Astrocyte (in vitro differentiated cells and primary cell): ENCODE results near the gene ZNF541. TPM values are rescaled to one million over a fixed set of nuclear protein-coding genes. Genes with fewer than 3 reads are reported as not detected.

Experiments
- DNase-seq: peaks from one replicate; pipeline ENCODE4 v3.0.0-alpha.2; 2010; ENCODE audit warnings: low read depth
- FAIRE-seq: peaks from 2 replicates; lab custom pipeline; 2011; peaks lifted over from hg19 to GRCh38; lab: Jason Lieb, UNC
- H2AFZ ChIP-seq: 2 replicates; pipeline ENCODE4 v1.6.0; 2012; ENCODE audit warnings: low read depth, low read length, inconsistent platforms
- H3K27ac ChIP-seq: 2 replicates; pipeline ENCODE4 v1.5.1; 2011; ENCODE audit warnings: low read depth, low read length, inconsistent platforms
- H3K27me3 ChIP-seq: 2 replicates; pipeline ENCODE4 v1.6.0; 2011; ENCODE audit warnings: low read length, inconsistent platforms; ENCODE audit not compliant: insufficient read depth
- H3K36me3 ChIP-seq: 2 replicates; pipeline ENCODE4 v1.5.1; 2011; ENCODE audit warnings: low read length, inconsistent platforms; ENCODE audit not compliant: insufficient read depth
- H3K4me1 ChIP-seq: 2 replicates; pipeline ENCODE4 v1.5.1; 2011; ENCODE audit warnings: low read length, inconsistent platforms; ENCODE audit not compliant: insufficient read depth
- H3K4me2 ChIP-seq: 2 replicates; pipeline ENCODE4 v1.6.0; 2012; ENCODE audit warnings: low read length, inconsistent platforms
- H3K4me3 ChIP-seq: 2 replicates; pipeline ENCODE4 v1.5.1; 2011; ENCODE audit warnings: low read depth, mild to moderate bottlenecking, low read length, inconsistent platforms; ENCODE audit not compliant: insufficient read depth
- H3K79me2 ChIP-seq: 2 replicates; pipeline ENCODE4 v1.6.0; 2012; ENCODE audit warnings: mild to moderate bottlenecking, low read length, inconsistent platforms; ENCODE audit not compliant: insufficient read depth
- H3K9ac ChIP-seq: 2 replicates; pipeline ENCODE4 v1.6.0; 2012; ENCODE audit warnings: mild to moderate bottlenecking, low read length, inconsistent platforms
- H3K9me3 ChIP-seq: 2 replicates; pipeline ENCODE4 v1.5.1; 2012; ENCODE audit warnings: low read depth, mild to moderate bottlenecking, low read length, inconsistent platforms; ENCODE audit not compliant: insufficient read depth
- H4K20me1 ChIP-seq: 2 replicates; pipeline ENCODE4 v1.6.0; 2012; ENCODE audit warnings: low read length, inconsistent platforms; ENCODE audit not compliant: insufficient read depth
- H3K27ac Mint-ChIP-seq: one replicate; pipeline ENCODE4 v1.8.0; 2021; ENCODE audit warnings: mild to moderate bottlenecking, mixed read lengths; ENCODE audit not compliant: unreplicated experiment
- H3K27me3 Mint-ChIP-seq: one replicate; pipeline ENCODE4 v1.8.0; 2021; ENCODE audit warnings: low read depth, mixed read lengths; ENCODE audit not compliant: unreplicated experiment
- H3K36me3 Mint-ChIP-seq: one replicate; pipeline ENCODE4 v1.8.0; 2021; ENCODE audit warnings: low read depth, mixed read lengths; ENCODE audit not compliant: unreplicated experiment
- H3K4me1 Mint-ChIP-seq: one replicate; pipeline ENCODE4 v1.8.0; 2021; ENCODE audit warnings: low read depth, mixed read lengths; ENCODE audit not compliant: unreplicated experiment
- H3K4me3 Mint-ChIP-seq: one replicate; pipeline ENCODE4 v1.8.0; 2021; ENCODE audit warnings: mild to moderate bottlenecking, moderate library complexity, mixed read lengths; ENCODE audit not compliant: unreplicated experiment
- H3K9me3 Mint-ChIP-seq: one replicate; pipeline ENCODE4 v1.8.0; 2021; ENCODE audit warnings: mild to moderate bottlenecking, mixed read lengths; ENCODE audit not compliant: unreplicated experiment
- CTCF ChIP-seq: IDR thresholded peaks from 2 replicates; pipeline ENCODE4 v1.5.1; 2011; ENCODE audit warnings: low read depth, mild to moderate bottlenecking, inconsistent platforms, low read length, moderate library complexity; ENCODE audit not compliant: insufficient read depth
- EZH2 ChIP-seq: IDR thresholded peaks from 2 replicates; pipeline ENCODE4 v1.6.1; 2012; ENCODE audit warnings: mild to moderate bottlenecking, low read length, inconsistent platforms; ENCODE audit not compliant: insufficient read depth
- total RNA-seq: library from RNA; stranded (reverse); gene quantifications from 2 replicates; pipeline ENCODE4 v1.2.1, GENCODE V29; 2021

ZNF541 gene
- total RNA-seq, 1 donor from 2014 or later: not detected

- TF ChIP-seq EZH2 (no peak), CTCF (no peak)
- Histone ChIP-seq H2AFZ (no peak overlapping the region), H3K36me3 (no peaks in the 10 kb centered on the region), H4K20me1 (no peaks in the 10 kb centered on the region), H3K79me2 (no peaks in the 10 kb centered on the region), H3K9me3 (no peaks in the 10 kb centered on the region), H3K4me1 (no peaks in the 10 kb centered on the region), H3K4me2 (no peak overlapping the region), H3K27ac (no peak overlapping the region), H3K27me3 (peaks cover 19% of the 10 kb centered on the region), H3K4me3 (no peak overlapping the region), H3K9ac (no peak overlapping the region)
- Mint-ChIP-seq H3K27me3 (peaks cover 6% of the 10 kb centered on the region), H3K36me3 (no peaks in the 10 kb centered on the region), H3K9me3 (no peaks in the 10 kb centered on the region), H3K4me1 (peaks cover under 1% of the 10 kb centered on the region), H3K27ac (no peak overlapping the region), H3K4me3 (no peak overlapping the region)
- DNase-seq: no peak
- FAIRE-seq: no peak
These were observed 25.7 kb downstream of the ZNF541 start for GRCh38 chr19:47547199-47547598.

- DNase-seq (no peak), FAIRE-seq (no peak)
- H3K36me3 Mint-ChIP-seq: no peaks in the 10 kb centered on the region
- no peaks in the 10 kb centered on the region for H3K9me3 Mint-ChIP-seq
- Histone ChIP-seq H2AFZ (peak overlapping the region; percentile 69), H4K20me1 (no peaks in the 10 kb centered on the region), H3K4me3 (peak overlapping the region; percentile 5), H3K27me3 (peaks cover 19% of the 10 kb centered on the region), H3K4me1 (no peaks in the 10 kb centered on the region), H3K9me3 (no peaks in the 10 kb centered on the region), H3K4me2 (peak overlapping the region; percentile 63), H3K27ac (no peak overlapping the region), H3K79me2 (no peaks in the 10 kb centered on the region), H3K9ac (no peak overlapping the region), H3K36me3 (no peaks in the 10 kb centered on the region)
- TF ChIP-seq CTCF: no peak
- TF ChIP-seq EZH2: peak; percentile 78
- no peak overlapping the region for H3K4me3 Mint-ChIP-seq
- H3K27me3 Mint-ChIP-seq: peaks cover 6% of the 10 kb centered on the region
- H3K4me1 Mint-ChIP-seq: peaks cover 6% of the 10 kb centered on the region
- H3K27ac Mint-ChIP-seq: no peak overlapping the region
These were observed 27.6 kb downstream of the ZNF541 start for GRCh38 chr19:47545061-47545948.

- Histone ChIP-seq H3K4me3 (no peak overlapping the region), H3K27ac (no peak overlapping the region), H3K9ac (no peak overlapping the region), H3K4me1 (no peaks in the 10 kb centered on the region), H3K9me3 (no peaks in the 10 kb centered on the region), H4K20me1 (no peaks in the 10 kb centered on the region), H3K4me2 (no peak overlapping the region), H3K79me2 (no peaks in the 10 kb centered on the region), H3K27me3 (peaks cover 19% of the 10 kb centered on the region), H2AFZ (no peak overlapping the region), H3K36me3 (no peaks in the 10 kb centered on the region)
- H3K4me1 Mint-ChIP-seq: peaks cover 6% of the 10 kb centered on the region
- H3K36me3 Mint-ChIP-seq: peaks cover 2% of the 10 kb centered on the region
- TF ChIP-seq EZH2 (no peak), CTCF (no peak)
- DNase-seq (no peak), FAIRE-seq (no peak)
- H3K27me3 Mint-ChIP-seq: peaks cover 12% of the 10 kb centered on the region
- no peaks in the 10 kb centered on the region for H3K9me3 Mint-ChIP-seq
- no peak overlapping the region for H3K27ac Mint-ChIP-seq
- no peak overlapping the region for H3K4me3 Mint-ChIP-seq
These were observed 28.5 kb downstream of the ZNF541 start for GRCh38 chr19:47544476-47544875.
